Spleen (tissue), 11 donors: ENCODE results near the gene USH2A. TPM values are rescaled to one million over a fixed set of nuclear protein-coding genes. Genes with fewer than 3 reads are reported as not detected.

Source experiments
- DNase-seq: peaks from one replicate; pipeline ENCODE4 v3.0.0-alpha.2; 2020
- H3K27ac ChIP-seq, 8 donors: fragments of 200-600 bp; sonication (generic) in 7 of 8; 1 replicate in 4 of 8; 2 replicates in 4 of 8; pipeline versions ENCODE4 v1.5.0 to v1.8.0; 2016 to 2021; ENCODE audit warnings: inconsistent platforms in 4 of 8, mild to moderate bottlenecking in 4 of 8, moderate library complexity in 1 of 8
- H3K27me3 ChIP-seq, 7 donors: fragments of 200-600 bp; sonication (generic) in 6 of 7; replicated peaks in 1 of 7; 1 replicate in 4 of 7; 2 replicates in 3 of 7; pipeline versions ENCODE4 v1.5.0 to v1.8.0; 2016 to 2021; ENCODE audit warnings: inconsistent platforms in 3 of 7, mild to moderate bottlenecking in 1 of 7
- H3K36me3 ChIP-seq, 6 donors: fragments of 200-600 bp; sonication (generic) in 5 of 6; 1 replicate in 4 of 6; 2 replicates in 2 of 6; pipeline versions ENCODE4 v1.5.0 to v1.8.0; 2016 to 2021; ENCODE audit warnings: inconsistent platforms in 2 of 6
- H3K4me1 ChIP-seq, 6 donors: fragments of 200-600 bp; sonication (generic) in 5 of 6; 1 replicate in 3 of 6; 2 replicates in 3 of 6; pipeline versions ENCODE4 v1.5.0 to v1.8.0; 2016 to 2021; ENCODE audit warnings: inconsistent platforms in 3 of 6
- H3K4me3 ChIP-seq, 8 donors: fragments of 200-600 bp; sonication (generic) in 7 of 8; 1 replicate in 4 of 8; 2 replicates in 4 of 8; pipeline versions ENCODE4 v1.5.0 to v1.8.0; 2016 to 2021; ENCODE audit warnings: inconsistent platforms in 4 of 8, mild to moderate bottlenecking in 4 of 8, moderate library complexity in 2 of 8
- H3K9me3 ChIP-seq, 8 donors: fragments of 200-600 bp; sonication (generic) in 7 of 8; 1 replicate in 4 of 8; 2 replicates in 4 of 8; pipeline versions ENCODE4 v1.5.0 to v1.8.0; 2016 to 2021; ENCODE audit warnings: inconsistent platforms in 4 of 8
- CTCF ChIP-seq, 11 experiments: fragments of 200-600 bp in 7 of 11; fragments of 450-650 bp in 4 of 11; sonication (generic) in 4 of 11; IDR thresholded peaks in 8 of 11; conservative IDR thresholded peaks in 3 of 11; 1 replicate in 7 of 11; 2 replicates in 4 of 11; pipeline versions ENCODE4 v1.4.0 to v1.8.0; 2016 to 2021; ENCODE audit warnings: antibody characterized with exemption in 11 of 11, inconsistent platforms in 4 of 11, mild to moderate bottlenecking in 1 of 11
- POLR2A ChIP-seq, 3 donors: fragments of 450-650 bp; IDR thresholded peaks; one replicate each; pipeline ENCODE4 v1.5.1; 2017; ENCODE audit warnings: antibody characterized with exemption in 3 of 3, mild to moderate bottlenecking in 1 of 3
- POLR2AphosphoS5 ChIP-seq, 3 donors: sonication (generic); formaldehyde crosslinking; IDR thresholded peaks; one replicate each; pipeline ENCODE4 v1.5.1; 2017; ENCODE audit warnings: antibody characterized with exemption in 3 of 3
- WGBS, 5 donors: extraction: QIAGEN DNeasy Blood & Tissue Kit in 3 of 5; methylation state at CpG; one replicate each; pipeline versions ENCODE4 v1.1.5 to v1.1.7; 2013 to 2018; 5-methylcytosine and 5-hydroxymethylcytosine counted together
- intact Hi-C: fragments of 100-400 bp; cut with DNase I; formaldehyde crosslinking; loops from one replicate; pipeline ENCODE4 v1.15.0; 2023; ENCODE audit warnings: low total_unique reads
- polyA plus RNA-seq, 3 donors: library from polyadenylated mRNA; stranded (reverse); fragments of 200-250 nt; gene quantifications; one replicate each; pipeline ENCODE4 v1.2.1, GENCODE V29; 2013
- total RNA-seq, 7 donors: library from RNA; depleted of rRNA in 3 of 7; stranded (reverse); fragments of >200 nt in 3 of 7; fragmentation: NEBNext Ultra II Directional in 4 of 7; extraction: Animal tissue kit (Norgen Biotek cat#: 25700) in 4 of 7; gene quantifications; one replicate each; pipeline versions ENCODE4 v1.1.0 to v1.2.1, GENCODE V29; 2016 to 2021
- donor health status: healthy with polysubstance abuse.
- donor health status: DM: no; HTN: no; CAD: no; lungs with moderate emphysema.
- donor health status: DM: no; HTN: no; CAD: no.
- donor health status: Bipolar disorder and iron deficiency.
- donor health status: healthy.
- donor health status: DM: no; HTN: no; CAD: no.
- donor health status: DM: yes; HTN: yes; CAD: no.

The USH2A gene
- total and polyA plus RNA-seq, 10 donors: under 0.01 TPM; not detected in 9

DNA sequence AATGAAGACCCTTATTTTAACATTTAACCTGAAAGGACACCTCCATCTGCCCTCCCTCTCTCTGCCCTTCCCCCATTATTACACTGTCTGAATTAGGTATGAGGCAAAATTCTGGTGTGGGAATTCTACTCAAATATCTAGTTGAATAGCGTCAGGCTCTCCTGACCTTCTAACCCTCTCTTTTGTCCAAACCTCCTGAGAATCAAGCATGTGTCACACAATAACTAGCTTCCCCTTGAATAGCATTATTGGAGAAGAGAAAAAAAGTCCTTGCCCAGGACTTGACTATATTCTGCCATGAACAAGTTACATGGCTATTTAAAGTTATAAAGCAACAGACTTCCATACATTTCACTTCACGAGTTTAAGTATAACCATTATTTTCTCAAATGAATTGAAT, 35.5 kb downstream of the USH2A start:
- DNase-seq: no peak
- no peak overlapping the region for H3K4me3 ChIP-seq
- H3K36me3 ChIP-seq: no peaks in the 10 kb centered on the region
- intact Hi-C loops: no loop called here
- H3K27me3 ChIP-seq: no peaks in the 10 kb centered on the region
- no peak overlapping the region for H3K27ac ChIP-seq
- H3K9me3 ChIP-seq: no peaks in the 10 kb centered on the region
- H3K4me1 ChIP-seq: no peaks in the 10 kb centered on the region
- WGBS, 5 donors: 58 to 73% (median 68%) methylated on average over 2 of the region's 2 CpGs
- TF ChIP-seq POLR2A (IDR thresholded peaks at IDR 0.05) (no peak), CTCF (IDR thresholded peaks at IDR 0.05 in 8 of 11, conservative IDR thresholded peaks at IDR 0.05 in 3 of 11) (no peak), POLR2AphosphoS5 (IDR thresholded peaks at IDR 0.05) (no peak)

DNA sequence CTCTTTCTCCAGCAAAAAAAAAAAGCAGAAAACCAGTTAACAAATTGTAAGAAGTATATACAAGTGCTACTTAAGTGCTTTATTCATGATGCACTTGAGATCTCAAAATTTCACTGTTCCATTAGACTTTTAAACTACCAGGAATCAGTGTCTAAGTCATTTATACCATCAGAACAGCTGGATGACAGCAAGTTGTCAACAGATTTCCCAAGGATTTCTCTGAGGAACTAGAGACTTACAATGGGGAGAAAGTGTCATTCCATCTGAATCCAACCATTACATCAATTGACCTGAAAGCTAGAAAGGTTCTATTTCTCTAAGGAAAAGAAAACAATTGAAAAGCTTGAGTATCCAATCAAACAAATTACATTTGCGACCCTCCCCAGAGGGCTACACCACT, 43.8 kb downstream of the USH2A start:
- intact Hi-C loops: no loop called here
- Histone ChIP-seq H3K36me3 (no peaks in the 10 kb centered on the region), H3K4me1 (no peaks in the 10 kb centered on the region), H3K9me3 (peaks cover 0 to 5% (median 0%) of the 10 kb centered on the region in 8 donors), H3K4me3 (no peak overlapping the region), H3K27ac (no peak overlapping the region), H3K27me3 (no peaks in the 10 kb centered on the region)
- 69 to 89% (median 85%) methylated on average over 1 of the region's 1 CpG for WGBS, 5 donors
- TF ChIP-seq POLR2A (IDR thresholded peaks at IDR 0.05) (no peak), CTCF (IDR thresholded peaks at IDR 0.05 in 8 of 11, conservative IDR thresholded peaks at IDR 0.05 in 3 of 11) (no peak), POLR2AphosphoS5 (IDR thresholded peaks at IDR 0.05) (no peak)
- DNase-seq: no peak

GRCh38 chr1:216368249-216368648, 55.0 kb downstream of the USH2A start:
- TF ChIP-seq POLR2A (IDR thresholded peaks at IDR 0.05) (no peak), CTCF (IDR thresholded peaks at IDR 0.05 in 8 of 11, conservative IDR thresholded peaks at IDR 0.05 in 3 of 11) (no peak), POLR2AphosphoS5 (IDR thresholded peaks at IDR 0.05) (no peak)
- intact Hi-C loops: no loop called here

DNA sequence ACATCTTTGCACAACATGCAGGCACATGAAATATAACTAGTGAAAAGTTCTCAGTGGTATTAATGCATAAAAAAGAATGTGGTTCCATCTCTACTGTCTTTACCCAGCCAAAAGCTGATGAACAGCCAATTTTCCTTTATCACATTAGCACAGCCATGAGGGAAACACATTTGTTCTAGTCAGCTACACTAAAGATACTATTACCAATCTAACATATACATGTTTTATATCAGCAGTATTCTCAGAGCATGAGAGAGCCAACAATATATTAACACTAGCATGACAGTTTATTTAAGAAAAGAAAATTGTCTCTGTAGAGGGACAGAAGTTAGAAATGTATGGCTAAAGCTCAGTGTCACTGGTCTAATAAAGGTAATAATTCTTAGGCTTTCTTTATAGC, 56.3 kb downstream of the USH2A start:
- no peaks in the 10 kb centered on the region for H3K4me1 ChIP-seq
- H3K4me3 ChIP-seq: no peak overlapping the region
- H3K27me3 ChIP-seq: no peaks in the 10 kb centered on the region
- no peak overlapping the region for H3K27ac ChIP-seq
- H3K9me3 ChIP-seq: peaks cover 0 to 5% (median 0%) of the 10 kb centered on the region in 8 donors
- no peak for DNase-seq
- no peak for TF ChIP-seq POLR2A (IDR thresholded peaks at IDR 0.05)
- no peak for TF ChIP-seq POLR2AphosphoS5 (IDR thresholded peaks at IDR 0.05)
- TF ChIP-seq CTCF (IDR thresholded peaks at IDR 0.05 in 8 of 11, conservative IDR thresholded peaks at IDR 0.05 in 3 of 11): no peak
- intact Hi-C loops: no loop called here
- no peaks in the 10 kb centered on the region for H3K36me3 ChIP-seq

More at GRCh38 chr1:216368249-216368648, 55.0 kb downstream of the USH2A start:
- H3K4me3 ChIP-seq: no peak overlapping the region
- no peak overlapping the region for H3K27ac ChIP-seq
- no peak for DNase-seq
- H3K4me1 ChIP-seq: no peaks in the 10 kb centered on the region
- H3K36me3 ChIP-seq: no peaks in the 10 kb centered on the region
- peaks cover 0 to 5% (median 0%) of the 10 kb centered on the region in 8 donors for H3K9me3 ChIP-seq
- WGBS, 5 donors: 73 to 85% (median 80%) methylated on average over 2 of the region's 2 CpGs
- no peaks in the 10 kb centered on the region for H3K27me3 ChIP-seq
